Effector memory CD4-positive, alpha-beta T cell (primary cell): ENCODE results near the gene AKR1C2.
"Not testable (repeated sequence)": the region's sequence is repeated elsewhere in the genome, so short reads cannot be mapped to it uniquely, and the experiment has no call there.

ENCODE experiments used
- DNase-seq, 3 donors: peaks; one replicate each; pipeline ENCODE4 v3.0.0-alpha.2; 2020
- H3K27ac ChIP-seq: 2 replicates; pipeline ENCODE4 v1.7.0; 2013; ENCODE audit warnings: mild to moderate bottlenecking, low read length, moderate library complexity; ENCODE audit not compliant: insufficient read depth, poor library complexity, severe bottlenecking
- H3K27me3 ChIP-seq: replicated peaks from 2 replicates; pipeline ENCODE4 v1.7.0; 2013; ENCODE audit warnings: mild to moderate bottlenecking, low read length; ENCODE audit not compliant: insufficient read depth, control insufficient read depth, poor library complexity, severe bottlenecking
- H3K36me3 ChIP-seq: 2 replicates; pipeline ENCODE4 v1.7.0; 2013; ENCODE audit warnings: mild to moderate bottlenecking, low read length, moderate library complexity; ENCODE audit not compliant: control insufficient read depth, insufficient read depth
- H3K4me1 ChIP-seq: 2 replicates; pipeline ENCODE4 v1.7.0; 2013; ENCODE audit warnings: low read length, mild to moderate bottlenecking; ENCODE audit not compliant: control insufficient read depth, insufficient read depth, poor library complexity, severe bottlenecking
- H3K4me3 ChIP-seq: 2 replicates; pipeline ENCODE4 v1.7.0; 2013; ENCODE audit warnings: low read length, low read depth, mild to moderate bottlenecking; ENCODE audit not compliant: insufficient read depth, poor library complexity, severe bottlenecking
- H3K9me3 ChIP-seq: 2 replicates; pipeline ENCODE4 v1.7.0; 2013; ENCODE audit warnings: mild to moderate bottlenecking, low read length, moderate library complexity; ENCODE audit not compliant: control insufficient read depth

AKR1C2 gene

GRCh38 chr10:4962876-4963814 is 40.5 kb downstream of the AKR1C2 start, which contains the start of gene AKR1C1:
TSS of gene AKR1C1 (plus strand) at chr10:4963415. CDS start at chr10:4963445, 30 bp downstream.
- H3K27me3 ChIP-seq, H3K4me3 ChIP-seq, H3K27ac ChIP-seq, H3K9me3 ChIP-seq, H3K36me3 ChIP-seq, DNase-seq, H3K4me1 ChIP-seq: not testable (repeated sequence)

GRCh38 chr10:4962308-4962707 is 41.3 kb downstream of the AKR1C2 start:
- H3K4me3 ChIP-seq, H3K9me3 ChIP-seq, H3K36me3 ChIP-seq, DNase-seq, H3K27me3 ChIP-seq, H3K27ac ChIP-seq, H3K4me1 ChIP-seq: not testable (repeated sequence)

GRCh38 chr10:4961558-4961957 is 42.1 kb downstream of the AKR1C2 start:
- not testable (repeated sequence) for H3K4me1 ChIP-seq, H3K4me3 ChIP-seq, H3K27ac ChIP-seq, H3K9me3 ChIP-seq, H3K36me3 ChIP-seq, DNase-seq, H3K27me3 ChIP-seq

- H3K4me3 ChIP-seq, H3K27ac ChIP-seq, H3K27me3 ChIP-seq, DNase-seq, H3K36me3 ChIP-seq, H3K4me1 ChIP-seq, H3K9me3 ChIP-seq: not testable (repeated sequence)
Measured at GRCh38 chr10:4956955-4957645, 46.6 kb downstream of the AKR1C2 start.

GRCh38 chr10:4956088-4956487 is 47.6 kb downstream of the AKR1C2 start:
- H3K9me3 ChIP-seq, DNase-seq, H3K4me1 ChIP-seq, H3K36me3 ChIP-seq, H3K4me3 ChIP-seq, H3K27me3 ChIP-seq, H3K27ac ChIP-seq: not testable (repeated sequence)

- Histone ChIP-seq H3K27ac (no peak overlapping the region), H3K9me3 (no peaks in the 10 kb centered on the region), H3K36me3 (no peaks in the 10 kb centered on the region), H3K27me3 (no peaks in the 10 kb centered on the region), H3K4me3 (no peak overlapping the region), H3K4me1 (no peaks in the 10 kb centered on the region)
- DNase-seq, result no peak
Measured at GRCh38 chr10:4953405-4953804, 50.3 kb downstream of the AKR1C2 start.

- not testable (repeated sequence) for H3K4me3 ChIP-seq, DNase-seq, H3K9me3 ChIP-seq, H3K4me1 ChIP-seq, H3K27ac ChIP-seq, H3K36me3 ChIP-seq, H3K27me3 ChIP-seq
Measured at GRCh38 chr10:4951512-4952162, 52.0 kb downstream of the AKR1C2 start.

GRCh38 chr10:4947635-4948596 is 55.7 kb downstream of the AKR1C2 start:
- H3K9me3 ChIP-seq, result no peaks in the 10 kb centered on the region
- no peaks in the 10 kb centered on the region for H3K36me3 ChIP-seq
- DNase-seq, result no peak
- no peak overlapping the region for H3K4me3 ChIP-seq
- no peak overlapping the region for H3K27ac ChIP-seq
- no peaks in the 10 kb centered on the region for H3K4me1 ChIP-seq
- no peaks in the 10 kb centered on the region for H3K27me3 ChIP-seq

- Histone ChIP-seq H3K9me3 (no peaks in the 10 kb centered on the region), H3K4me1 (no peaks in the 10 kb centered on the region), H3K36me3 (no peaks in the 10 kb centered on the region), H3K27ac (no peak overlapping the region), H3K4me3 (no peak overlapping the region), H3K27me3 (no peaks in the 10 kb centered on the region)
- DNase-seq, result no peak
Measured at GRCh38 chr10:4947039-4947634, 56.5 kb downstream of the AKR1C2 start.
